ENCODE results near the gene LTB4R.

- TF ChIP-seq POLR2A (IDR thresholded peaks at IDR 0.05) = no peak
- TF ChIP-seq, protein P1, sequence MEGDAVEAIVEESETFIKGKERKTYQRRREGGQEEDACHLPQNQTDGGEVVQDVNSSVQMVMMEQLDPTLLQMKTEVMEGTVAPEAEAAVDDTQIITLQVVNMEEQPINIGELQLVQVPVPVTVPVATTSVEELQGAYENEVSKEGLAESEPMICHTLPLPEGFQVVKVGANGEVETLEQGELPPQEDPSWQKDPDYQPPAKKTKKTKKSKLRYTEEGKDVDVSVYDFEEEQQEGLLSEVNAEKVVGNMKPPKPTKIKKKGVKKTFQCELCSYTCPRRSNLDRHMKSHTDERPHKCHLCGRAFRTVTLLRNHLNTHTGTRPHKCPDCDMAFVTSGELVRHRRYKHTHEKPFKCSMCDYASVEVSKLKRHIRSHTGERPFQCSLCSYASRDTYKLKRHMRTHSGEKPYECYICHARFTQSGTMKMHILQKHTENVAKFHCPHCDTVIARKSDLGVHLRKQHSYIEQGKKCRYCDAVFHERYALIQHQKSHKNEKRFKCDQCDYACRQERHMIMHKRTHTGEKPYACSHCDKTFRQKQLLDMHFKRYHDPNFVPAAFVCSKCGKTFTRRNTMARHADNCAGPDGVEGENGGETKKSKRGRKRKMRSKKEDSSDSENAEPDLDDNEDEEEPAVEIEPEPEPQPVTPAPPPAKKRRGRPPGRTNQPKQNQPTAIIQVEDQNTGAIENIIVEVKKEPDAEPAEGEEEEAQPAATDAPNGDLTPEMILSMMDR (IDR thresholded peaks at IDR 0.05 in 4 of 5, conservative IDR thresholded peaks at IDR 0.05 in 1 of 5) = no peak
These were observed 26.5 kb downstream of the LTB4R start for GRCh38 chr14:24337824-24338175.

Measured in gastrocnemius medialis (tissue), 4 donors.